Common myeloid progenitor, CD34-positive (primary cell): Measurements from ENCODE around the gene MTMR3.
A peak's percentile ranks its signal among the peaks of the same experiment; 100 is the strongest.

Experiments
- CTCF ChIA-PET: fragments of 350-600 bp; sonication (Branson Sonifier 250); formaldehyde crosslinking; loops from one replicate; lab custom pipeline; 2021; ENCODE audit warnings: antibody characterized with exemption; lab: Charles Lee
- POLR2A ChIA-PET: fragments of 350-600 bp; sonication (Branson Sonifier 250); formaldehyde crosslinking; loops from one replicate; lab custom pipeline; 2021; ENCODE audit warnings: antibody characterized with exemption; lab: Charles Lee
- DNase-seq, 3 donors: peaks; one replicate each; pipeline versions ENCODE4 v3.0.0 to v3.0.0-alpha.2; 2013
- H3K27ac ChIP-seq, 2 experiments: 1 replicate in 1 of 2; 2 replicates in 1 of 2; pipeline ENCODE4 v1.7.0; 2013; ENCODE audit warnings: inconsistent platforms in 2 of 2, low read length in 2 of 2, mild to moderate bottlenecking in 2 of 2, low read depth in 1 of 2, moderate library complexity in 1 of 2; ENCODE audit not compliant: severe bottlenecking in 2 of 2, insufficient read depth in 1 of 2, poor library complexity in 1 of 2
- H3K27me3 ChIP-seq, 5 experiments: replicated peaks in 2 of 5; 1 replicate in 3 of 5; 2 replicates in 2 of 5; pipeline versions ENCODE4 v1.6.1 to v1.7.0; 2013; ENCODE audit warnings: low read length in 4 of 5, mild to moderate bottlenecking in 2 of 5, moderate library complexity in 2 of 5, inconsistent platforms in 1 of 5; ENCODE audit not compliant: insufficient read depth in 5 of 5, control insufficient read depth in 4 of 5
- H3K36me3 ChIP-seq, 4 experiments: 1 replicate in 2 of 4; 2 replicates in 2 of 4; pipeline versions ENCODE4 v1.6.1 to v1.7.0; 2013; ENCODE audit warnings: low read length in 3 of 4, control low read depth in 1 of 4, mild to moderate bottlenecking in 1 of 4; ENCODE audit not compliant: control insufficient read depth in 4 of 4, insufficient read depth in 4 of 4
- H3K4me1 ChIP-seq, 4 experiments: 1 replicate in 3 of 4; 2 replicates in 1 of 4; pipeline versions ENCODE4 v1.6.1 to v1.7.1; 2013; ENCODE audit warnings: low read length in 3 of 4, mild to moderate bottlenecking in 3 of 4, control low read depth in 1 of 4, inconsistent platforms in 1 of 4, moderate library complexity in 1 of 4; ENCODE audit not compliant: control insufficient read depth in 4 of 4, insufficient read depth in 4 of 4; ENCODE audit errors: control extremely low read depth in 1 of 4
- H3K4me3 ChIP-seq, 7 experiments: 1 replicate in 4 of 7; 2 replicates in 3 of 7; pipeline versions ENCODE4 v1.5.1 to v1.7.0; 2013; ENCODE audit warnings: mild to moderate bottlenecking in 7 of 7, low read length in 6 of 7, moderate library complexity in 6 of 7, inconsistent platforms in 2 of 7, low read depth in 2 of 7, control low read depth in 1 of 7; ENCODE audit not compliant: insufficient read depth in 4 of 7, control insufficient read depth in 1 of 7; ENCODE audit errors: extremely low read depth in 1 of 7
- H3K9me3 ChIP-seq, 5 experiments: 1 replicate in 4 of 5; 2 replicates in 1 of 5; pipeline versions ENCODE4 v1.6.1 to v1.7.1; 2013; ENCODE audit warnings: low read length in 4 of 5, mild to moderate bottlenecking in 2 of 5, inconsistent platforms in 1 of 5, low read depth in 1 of 5, moderate library complexity in 1 of 5; ENCODE audit not compliant: control insufficient read depth in 4 of 5, insufficient read depth in 2 of 5; ENCODE audit errors: control extremely low read depth in 1 of 5
- WGBS: methylation state at CpG from one replicate; pipeline ENCODE4 v1.1.5; 2013; ENCODE audit not compliant: insufficient coverage; 5-methylcytosine and 5-hydroxymethylcytosine counted together

The MTMR3 gene

GRCh38 chr22:30002861-30003486, 120.0 kb downstream of the MTMR3 start:
- Histone ChIP-seq H3K9me3 (no peaks in the 10 kb centered on the region), H3K27ac (no peak overlapping the region), H3K27me3 (no peaks in the 10 kb centered on the region), H3K4me1 (no peaks in the 10 kb centered on the region), H3K4me3 (no peak overlapping the region), H3K36me3 (peaks cover 23 to 36% (median 32%) of the 10 kb centered on the region in 4 experiments)
- no peak for DNase-seq
- WGBS = 95% methylated on average over 4 of the region's 4 CpGs
- ChIA-PET POLR2A (no interaction called here), CTCF (interaction anchor here (0.9 to 4.6 kb wide), 8 partner anchors 9 to 377 kb away, joined by 3 to 19 read pairs (median 3); partner anchors contain the start of gene ZMAT5)

GRCh38 chr22:30004101-30004500, 121.1 kb downstream of the MTMR3 start:
- 80% methylated on average over 1 of the region's 1 CpG for WGBS
- H3K9me3 ChIP-seq = no peaks in the 10 kb centered on the region
- H3K27ac ChIP-seq = no peak overlapping the region
- no peak overlapping the region for H3K4me3 ChIP-seq
- CTCF ChIA-PET = interaction anchor here (0.8 to 4.6 kb wide), 12 partner anchors 8 to 365 kb away, joined by 3 to 19 read pairs (median 4); no protein-coding TSS in a partner anchor
- POLR2A ChIA-PET = no interaction called here
- H3K36me3 ChIP-seq = peaks cover 26 to 41% (median 31%) of the 10 kb centered on the region in 4 experiments
- no peaks in the 10 kb centered on the region for H3K4me1 ChIP-seq
- no peaks in the 10 kb centered on the region for H3K27me3 ChIP-seq
- no peak for DNase-seq

- no peak overlapping the region for H3K4me3 ChIP-seq
- no peaks in the 10 kb centered on the region for H3K27me3 ChIP-seq
- DNase-seq = no peak
- peaks cover 29 to 47% (median 32%) of the 10 kb centered on the region in 4 experiments for H3K36me3 ChIP-seq
- ChIA-PET POLR2A (no interaction called here), CTCF (interaction anchor here (0.7 to 4.6 kb wide), 35 partner anchors 9 to 522 kb away, joined by 3 to 19 read pairs (median 4); no protein-coding TSS in a partner anchor)
- H3K9me3 ChIP-seq = no peaks in the 10 kb centered on the region
- H3K27ac ChIP-seq = no peak overlapping the region
- WGBS = 80% methylated on average over 4 of the region's 4 CpGs
- no peaks in the 10 kb centered on the region for H3K4me1 ChIP-seq
Measured at GRCh38 chr22:30004694-30005093, 121.7 kb downstream of the MTMR3 start.

GRCh38 chr22:30005213-30005857, 122.4 kb downstream of the MTMR3 start:
- Histone ChIP-seq H3K4me3 (no peak overlapping the region), H3K4me1 (no peaks in the 10 kb centered on the region), H3K36me3 (peaks cover 29 to 54% (median 38%) of the 10 kb centered on the region in 4 experiments), H3K9me3 (no peaks in the 10 kb centered on the region), H3K27ac (no peak overlapping the region), H3K27me3 (no peaks in the 10 kb centered on the region)
- ChIA-PET POLR2A (no interaction called here), CTCF (interaction anchor here (0.7 to 4.6 kb wide), 36 partner anchors 9 to 523 kb away, joined by 3 to 19 read pairs (median 4); partner anchors contain the start of gene ASCC2)
- WGBS = 33% methylated on average over 2 of the region's 3 CpGs
- peak; percentile 56 to 74 (median 62) for DNase-seq

- DNase-seq = no peak
- no peaks in the 10 kb centered on the region for H3K4me1 ChIP-seq
- ChIA-PET POLR2A (no interaction called here), CTCF (interaction anchor here (1.0 to 3.2 kb wide), 5 partner anchors 166 to 371 kb away, joined by 3 to 18 read pairs (median 4); no protein-coding TSS in a partner anchor)
- H3K36me3 ChIP-seq = peaks cover 31 to 65% (median 44%) of the 10 kb centered on the region in 4 experiments
- H3K9me3 ChIP-seq = no peaks in the 10 kb centered on the region
- no peak overlapping the region for H3K27ac ChIP-seq
- no peak overlapping the region for H3K4me3 ChIP-seq
- H3K27me3 ChIP-seq = no peaks in the 10 kb centered on the region
Measured at GRCh38 chr22:30007361-30007760, 124.4 kb downstream of the MTMR3 start.

GRCh38 chr22:30008401-30008800, 125.4 kb downstream of the MTMR3 start:
- 100% methylated on average over 1 of the region's 2 CpGs for WGBS
- Histone ChIP-seq H3K9me3 (no peaks in the 10 kb centered on the region), H3K27me3 (no peaks in the 10 kb centered on the region), H3K36me3 (peaks cover 28 to 72% (median 48%) of the 10 kb centered on the region in 4 experiments), H3K4me1 (no peaks in the 10 kb centered on the region), H3K27ac (no peak overlapping the region), H3K4me3 (no peak overlapping the region)
- CTCF ChIA-PET = interaction anchor here (1.2 to 1.6 kb wide), 2 partner anchors 22 to 317 kb away, joined by 3 to 4 read pairs; no protein-coding TSS in a partner anchor
- no peak for DNase-seq
- POLR2A ChIA-PET = no interaction called here

GRCh38 chr22:30009478-30009877, 126.5 kb downstream of the MTMR3 start:
- Histone ChIP-seq H3K36me3 (peaks cover 28 to 75% (median 46%) of the 10 kb centered on the region in 4 experiments), H3K27ac (no peak overlapping the region), H3K4me1 (no peaks in the 10 kb centered on the region), H3K4me3 (no peak overlapping the region), H3K27me3 (no peaks in the 10 kb centered on the region), H3K9me3 (no peaks in the 10 kb centered on the region)
- CTCF ChIA-PET = no interaction called here
- POLR2A ChIA-PET = no interaction called here
- no peak for DNase-seq
